GM13976 (cell line): ENCODE measurements around the gene FOXL3.
"Not testable (repeated sequence)": the region's sequence is repeated elsewhere in the genome, so short reads cannot be mapped to it uniquely, and the experiment has no call there.

Experiments used
- DNase-seq: peaks from one replicate; pipeline ENCODE4 v3.0.0; 2012; ENCODE audit warnings: low spot score
- CTCF ChIP-seq: IDR thresholded peaks from 2 replicates; pipeline ENCODE4 v1.5.1; 2012; ENCODE audit warnings: borderline replicate concordance, mild to moderate bottlenecking; ENCODE audit not compliant: insufficient read depth; ENCODE audit errors: extremely low read depth, missing control alignments, control extremely low read depth
- in situ Hi-C: fragments of 300-500 bp; cut with MboI; formaldehyde crosslinking; loops from one replicate; pipeline ENCODE4 v1.12.0; 2022; ENCODE audit warnings: low sequenced_read_pairs, mixed read lengths, inconsistent platforms; ENCODE audit not compliant: unreplicated experiment

Gene FOXL3

GRCh38 chr7:289756-290553 is at the start of gene FOXL3:
FOXL3 (plus strand) TSS chr7:290170; CDS start chr7:290170, 0 bp downstream.
- in situ Hi-C loops, result no loop called here
- no peak for TF ChIP-seq CTCF
- DNase-seq, result no peak

- no peak for DNase-seq
- no peak for TF ChIP-seq CTCF
- in situ Hi-C loops, result no loop called here
Measured at GRCh38 chr7:240887-241421, 49.0 kb upstream of the FOXL3 start.

- no peak for DNase-seq
- no peak for TF ChIP-seq CTCF
- in situ Hi-C loops, result no loop called here
Measured at GRCh38 chr7:241513-241912, 48.5 kb upstream of the FOXL3 start.

- in situ Hi-C loops, DNase-seq: not testable (repeated sequence)
Measured at GRCh38 chr7:242826-243579, 47.0 kb upstream of the FOXL3 start.

- in situ Hi-C loops, DNase-seq: not testable (repeated sequence)
Measured at GRCh38 chr7:243580-243978, 46.4 kb upstream of the FOXL3 start.

- TF ChIP-seq CTCF, result no peak
- in situ Hi-C loops, result no loop called here
Measured at GRCh38 chr7:244974-245373, 45.0 kb upstream of the FOXL3 start.

GRCh38 chr7:245574-246295 is 44.2 kb upstream of the FOXL3 start:
- in situ Hi-C loops, result no loop called here
- no peak for TF ChIP-seq CTCF
- no peak for DNase-seq

More at GRCh38 chr7:244974-245373, 45.0 kb upstream of the FOXL3 start:
- no peak for DNase-seq
